Naive thymus-derived CD4-positive, alpha-beta T cell (primary cell): Measurements from ENCODE around the gene NCEH1. TPM values are rescaled to one million over a fixed set of nuclear protein-coding genes. Genes with fewer than 3 reads are reported as not detected.

Experiments used
- ATAC-seq: fragments of 150-1000 bp; cut with Tn5 transposase; 2 replicates; pipeline ENCODE4 v1.10.0; 2021; ENCODE audit warnings: mild to moderate bottlenecking, moderate library complexity
- CTCF ChIA-PET: fragments of 350-600 bp; sonication (Branson Sonifier 250); formaldehyde crosslinking; loops from one replicate; lab custom pipeline; 2021; ENCODE audit warnings: antibody characterized with exemption; lab: Charles Lee
- POLR2A ChIA-PET: fragments of 350-600 bp; sonication (Branson Sonifier 250); formaldehyde crosslinking; loops from one replicate; lab custom pipeline; 2021; ENCODE audit warnings: antibody characterized with exemption, inconsistent platforms; lab: Charles Lee
- DNase-seq, 9 donors: peaks; one replicate each; pipeline versions ENCODE4 v3.0.0 to v3.0.0-alpha.2; 2020 to 2022; ENCODE audit warnings: mixed read lengths in 1 of 9
- H3K27ac ChIP-seq: one replicate; pipeline ENCODE4 v1.7.0; 2013; ENCODE audit warnings: mild to moderate bottlenecking, low read depth, low read length, moderate library complexity
- H3K27me3 ChIP-seq, 2 donors: one replicate each; pipeline ENCODE4 v1.7.0; 2013; ENCODE audit warnings: low read length in 2 of 2, mild to moderate bottlenecking in 2 of 2, moderate library complexity in 2 of 2; ENCODE audit not compliant: control insufficient read depth in 2 of 2, insufficient read depth in 2 of 2
- H3K36me3 ChIP-seq, 3 experiments: 1 replicate in 2 of 3; 2 replicates in 1 of 3; pipeline ENCODE4 v1.7.0; 2013; ENCODE audit warnings: low read length in 3 of 3, mild to moderate bottlenecking in 3 of 3, moderate library complexity in 1 of 3; ENCODE audit not compliant: insufficient read depth in 3 of 3, control insufficient read depth in 2 of 3
- H3K4me1 ChIP-seq, 2 donors: one replicate each; pipeline ENCODE4 v1.7.0; 2013; ENCODE audit warnings: low read length in 2 of 2, mild to moderate bottlenecking in 2 of 2, moderate library complexity in 1 of 2; ENCODE audit not compliant: control insufficient read depth in 2 of 2, insufficient read depth in 2 of 2
- H3K4me3 ChIP-seq: 2 replicates; pipeline ENCODE4 v1.7.0; 2013; ENCODE audit warnings: mild to moderate bottlenecking, low read length
- H3K9me3 ChIP-seq, 3 experiments: 1 replicate in 2 of 3; 2 replicates in 1 of 3; pipeline ENCODE4 v1.7.0; 2013; ENCODE audit warnings: low read length in 3 of 3; ENCODE audit not compliant: control insufficient read depth in 2 of 3
- H3K27ac Mint-ChIP-seq, 9 donors: one replicate each; pipeline ENCODE4 v1.8.0; 2020 to 2022; ENCODE audit warnings: mixed read lengths in 9 of 9, mild to moderate bottlenecking in 8 of 9, moderate library complexity in 5 of 9, inconsistent platforms in 2 of 9
- H3K27me3 Mint-ChIP-seq, 5 donors: one replicate each; pipeline ENCODE4 v1.8.0; 2021 to 2022; ENCODE audit warnings: mixed read lengths in 5 of 5, mild to moderate bottlenecking in 1 of 5
- H3K36me3 Mint-ChIP-seq, 5 donors: one replicate each; pipeline ENCODE4 v1.8.0; 2020 to 2022; ENCODE audit warnings: mixed read lengths in 5 of 5, mild to moderate bottlenecking in 3 of 5, inconsistent platforms in 1 of 5
- H3K4me1 Mint-ChIP-seq, 7 donors: one replicate each; pipeline ENCODE4 v1.8.0; 2020 to 2022; ENCODE audit warnings: mixed read lengths in 7 of 7, mild to moderate bottlenecking in 3 of 7, inconsistent platforms in 1 of 7
- H3K4me3 Mint-ChIP-seq, 10 donors: one replicate each; pipeline ENCODE4 v1.8.0; 2020 to 2022; ENCODE audit warnings: mild to moderate bottlenecking in 10 of 10, mixed read lengths in 10 of 10, moderate library complexity in 6 of 10, inconsistent platforms in 2 of 10
- H3K9me3 Mint-ChIP-seq, 11 donors: one replicate each; pipeline ENCODE4 v1.8.0; 2020 to 2022; ENCODE audit warnings: mixed read lengths in 11 of 11, mild to moderate bottlenecking in 4 of 11, inconsistent platforms in 1 of 11, moderate library complexity in 1 of 11
- intact Hi-C, 2 donors: fragments of 100-400 bp; cut with micrococcal nuclease; formaldehyde crosslinking; loops; one replicate each; pipeline ENCODE4 v1.15.1; 2023
- polyA plus RNA-seq, 2 donors: library from polyadenylated mRNA; unstranded; fragments of 300-500 nt; fragmentation: Illumina TruSeq; gene quantifications; one replicate each; pipeline ENCODE4 v1.2.3, GENCODE V29; 2021
- total RNA-seq, 6 experiments: library from RNA in 5 of 6; stranded (reverse) in 5 of 6; gene quantifications; 1 replicate in 5 of 6; 2 replicates in 1 of 6; pipeline ENCODE4 v1.2.3 and lab custom pipeline; 2021 to 2026

Gene NCEH1
- total and polyA plus RNA-seq, 7 experiments from 2014 or later, result 1.2 to 8.9 (median 3.5) TPM

DNA sequence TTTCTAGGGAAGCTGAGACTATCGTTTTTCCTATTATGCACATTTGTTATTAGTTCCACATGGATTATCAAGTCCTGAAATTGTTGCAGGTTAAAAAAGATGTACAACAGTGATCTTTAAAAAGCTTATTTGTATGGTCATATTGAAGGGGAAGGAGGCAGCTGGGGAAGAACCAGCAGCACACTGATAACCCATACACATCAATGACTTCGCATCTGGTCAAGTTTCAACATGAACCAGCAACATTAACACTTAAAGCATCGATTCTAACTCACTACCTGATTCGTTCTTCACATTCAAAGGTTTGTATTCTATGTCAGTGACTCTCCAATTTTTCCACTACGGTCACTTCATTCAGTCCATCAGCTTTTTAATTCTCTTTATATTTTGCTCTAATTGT is 56.4 kb downstream of the NCEH1 start:
- H3K9me3 Mint-ChIP-seq, result no peaks in the 10 kb centered on the region
- ATAC-seq (no peak), DNase-seq (no peak)
- H3K4me1 ChIP-seq, result no peaks in the 10 kb centered on the region
- CTCF ChIA-PET, result no interaction called here
- intact Hi-C loops, result no loop called here
- H3K27me3 Mint-ChIP-seq, result no peaks in the 10 kb centered on the region
- no peaks in the 10 kb centered on the region for H3K27me3 ChIP-seq
- POLR2A ChIA-PET, result no interaction called here
- H3K27ac ChIP-seq, result no peak overlapping the region
- no peaks in the 10 kb centered on the region for H3K36me3 ChIP-seq
- no peak overlapping the region for H3K4me3 ChIP-seq
- H3K4me3 Mint-ChIP-seq, result no peak overlapping the region
- H3K9me3 ChIP-seq, result no peaks in the 10 kb centered on the region
- peaks cover 0 to 7% (median 0%) of the 10 kb centered on the region in 7 donors for H3K4me1 Mint-ChIP-seq
- H3K27ac Mint-ChIP-seq, result no peak overlapping the region
- no peaks in the 10 kb centered on the region for H3K36me3 Mint-ChIP-seq

DNA sequence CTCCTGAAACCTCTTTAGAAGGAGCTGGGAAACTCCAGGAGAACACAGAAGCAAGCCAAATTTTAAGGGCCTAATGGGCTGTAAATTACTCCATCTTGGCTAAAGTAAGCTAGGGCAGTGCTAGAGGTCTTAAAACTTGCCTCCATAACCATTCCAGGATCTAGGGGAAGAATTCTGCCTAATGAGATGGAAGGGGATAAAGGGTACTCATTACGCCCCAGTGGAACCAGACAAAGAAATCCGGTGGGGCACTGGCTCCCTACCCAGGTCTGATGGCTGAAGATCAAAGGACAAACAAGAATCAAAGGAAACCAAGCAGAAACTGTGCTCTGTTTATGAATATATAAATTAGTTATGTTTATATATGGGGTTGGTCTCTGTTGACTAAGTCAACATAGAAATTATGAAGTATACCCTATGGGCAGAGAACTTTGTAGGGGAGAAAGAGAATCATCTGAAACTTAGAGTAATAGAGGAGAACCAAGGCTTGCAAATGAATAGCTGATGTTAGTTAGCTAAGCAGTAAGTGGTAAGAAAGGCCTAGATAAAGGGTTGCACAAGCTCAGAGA is 57.8 kb downstream of the NCEH1 start:
- no peak overlapping the region for H3K4me3 ChIP-seq
- no peaks in the 10 kb centered on the region for H3K4me1 ChIP-seq
- no peaks in the 10 kb centered on the region for H3K9me3 ChIP-seq
- Mint-ChIP-seq H3K4me1 (peaks cover 0 to 3% (median 0%) of the 10 kb centered on the region in 7 donors), H3K9me3 (no peaks in the 10 kb centered on the region), H3K27ac (no peak overlapping the region), H3K36me3 (peaks cover 0 to under 1% (median 0%) of the 10 kb centered on the region in 5 donors), H3K4me3 (no peak overlapping the region), H3K27me3 (no peaks in the 10 kb centered on the region)
- no peak for ATAC-seq
- intact Hi-C loops, result no loop called here
- no peak overlapping the region for H3K27ac ChIP-seq
- H3K36me3 ChIP-seq, result no peaks in the 10 kb centered on the region
- POLR2A ChIA-PET, result no interaction called here
- no peaks in the 10 kb centered on the region for H3K27me3 ChIP-seq
- DNase-seq, result no peak
- CTCF ChIA-PET, result interaction anchor here (1.1 to 1.2 kb wide), 2 partner anchors 20 to 30 kb away, joined by 3 read pairs; no protein-coding TSS in a partner anchor

DNA sequence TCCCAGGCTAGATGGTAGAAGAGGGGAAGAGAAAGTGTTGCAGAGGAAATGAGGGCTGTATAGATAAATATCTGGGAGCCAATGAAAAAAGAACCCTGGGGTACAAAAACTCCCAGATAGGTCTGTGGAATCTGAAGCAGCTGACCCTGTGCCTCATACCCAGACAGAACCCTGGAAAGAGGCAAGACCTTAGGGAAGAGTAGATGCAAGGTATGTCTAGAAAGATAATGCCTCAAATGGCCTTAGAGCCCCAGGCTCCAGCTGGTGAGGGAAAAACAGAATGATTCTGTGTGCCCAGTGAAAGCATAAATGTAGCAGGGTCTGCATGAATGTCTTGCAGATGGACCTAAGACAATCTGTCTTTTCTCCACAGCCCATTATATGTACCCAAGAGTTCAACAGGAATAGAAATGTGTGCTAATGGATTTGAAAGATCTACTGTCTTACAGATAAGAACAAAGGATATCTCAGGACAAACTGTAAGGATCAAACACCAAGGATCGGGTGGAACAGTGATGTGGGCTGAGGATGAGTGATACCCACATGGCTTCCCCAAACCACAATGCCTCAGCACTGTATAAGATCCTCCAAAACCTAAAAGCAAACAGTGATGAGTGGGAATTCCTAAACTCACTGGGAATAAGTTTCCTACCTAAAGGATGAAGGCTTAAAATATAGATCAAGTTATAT is 58.8 kb downstream of the NCEH1 start:
- Histone ChIP-seq H3K27ac (no peak overlapping the region), H3K36me3 (no peaks in the 10 kb centered on the region), H3K27me3 (no peaks in the 10 kb centered on the region), H3K4me1 (no peaks in the 10 kb centered on the region), H3K9me3 (no peaks in the 10 kb centered on the region), H3K4me3 (no peak overlapping the region)
- H3K9me3 Mint-ChIP-seq, result no peaks in the 10 kb centered on the region
- H3K4me3 Mint-ChIP-seq, result no peak overlapping the region
- CTCF ChIA-PET, result no interaction called here
- DNase-seq (no peak), ATAC-seq (no peak)
- H3K36me3 Mint-ChIP-seq, result peaks cover 0 to 6% (median 0%) of the 10 kb centered on the region in 5 donors
- no peak overlapping the region for H3K27ac Mint-ChIP-seq
- peaks cover 0 to 3% (median 0%) of the 10 kb centered on the region in 7 donors for H3K4me1 Mint-ChIP-seq
- POLR2A ChIA-PET, result no interaction called here
- H3K27me3 Mint-ChIP-seq, result no peaks in the 10 kb centered on the region
- intact Hi-C loops, result no loop called here

DNA sequence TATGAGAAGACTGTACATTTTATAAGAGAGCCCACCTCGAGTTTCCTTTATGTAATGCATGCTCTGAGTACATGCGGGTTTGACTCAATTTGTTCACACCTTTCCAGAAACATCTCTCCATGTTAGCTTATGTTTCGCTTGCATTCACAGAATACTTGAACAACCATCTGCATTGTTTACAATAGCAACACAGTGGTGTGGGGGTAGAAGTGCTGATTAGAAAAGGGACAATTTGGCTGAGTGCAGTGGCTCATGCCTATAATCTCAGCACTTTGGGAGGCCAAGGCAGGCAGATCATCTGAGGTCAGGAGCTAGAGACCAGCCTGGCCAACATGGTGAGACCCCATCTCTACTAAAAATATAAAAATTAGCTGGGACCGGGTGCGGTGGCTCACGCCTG is 60.9 kb downstream of the NCEH1 start:
- Histone ChIP-seq H3K9me3 (no peaks in the 10 kb centered on the region), H3K4me3 (no peak overlapping the region), H3K36me3 (no peaks in the 10 kb centered on the region), H3K27ac (no peak overlapping the region), H3K27me3 (no peaks in the 10 kb centered on the region), H3K4me1 (no peaks in the 10 kb centered on the region)
- CTCF ChIA-PET, result no interaction called here
- no peak overlapping the region for H3K27ac Mint-ChIP-seq
- peaks cover 0 to 3% (median 0%) of the 10 kb centered on the region in 7 donors for H3K4me1 Mint-ChIP-seq
- no peak overlapping the region for H3K4me3 Mint-ChIP-seq
- H3K36me3 Mint-ChIP-seq, result peaks cover 0 to 9% (median 0%) of the 10 kb centered on the region in 5 donors
- H3K9me3 Mint-ChIP-seq, result no peaks in the 10 kb centered on the region
- ATAC-seq (no peak), DNase-seq (no peak)
- H3K27me3 Mint-ChIP-seq, result no peaks in the 10 kb centered on the region
- POLR2A ChIA-PET, result no interaction called here
- intact Hi-C loops, result no loop called here

DNA sequence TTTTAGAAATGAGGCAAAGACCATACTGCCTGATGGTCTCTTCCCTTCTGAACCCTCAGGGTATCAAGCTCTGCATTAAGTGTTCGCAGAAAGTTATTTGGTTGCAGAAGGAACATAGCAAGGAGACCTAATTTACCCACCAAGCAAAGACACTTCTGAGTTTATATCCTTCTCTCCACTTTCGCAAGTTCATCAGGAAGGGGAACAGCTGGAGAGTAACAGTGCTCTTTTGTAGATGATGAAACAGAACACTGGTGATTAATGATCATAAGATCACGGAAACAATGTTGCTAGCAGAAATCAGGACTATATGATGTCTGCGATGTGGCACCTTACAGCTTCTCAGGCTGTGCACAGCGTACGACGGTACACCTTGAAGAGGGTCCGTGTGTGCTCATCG is 62.1 kb downstream of the NCEH1 start:
- H3K27ac Mint-ChIP-seq, result no peak overlapping the region
- peaks cover 0 to 3% (median 0%) of the 10 kb centered on the region in 7 donors for H3K4me1 Mint-ChIP-seq
- H3K27me3 Mint-ChIP-seq, result no peaks in the 10 kb centered on the region
- no peak overlapping the region for H3K27ac ChIP-seq
- peak; percentile 61 for ATAC-seq
- H3K36me3 Mint-ChIP-seq, result peaks cover 0 to 16% (median 0%) of the 10 kb centered on the region in 5 donors
- CTCF ChIA-PET, result no interaction called here
- no peak for DNase-seq
- POLR2A ChIA-PET, result no interaction called here
- no peaks in the 10 kb centered on the region for H3K36me3 ChIP-seq
- H3K4me3 Mint-ChIP-seq, result no peak overlapping the region
- no peaks in the 10 kb centered on the region for H3K27me3 ChIP-seq
- no peak overlapping the region for H3K4me3 ChIP-seq
- H3K9me3 Mint-ChIP-seq, result no peaks in the 10 kb centered on the region
- intact Hi-C loops, result no loop called here
- no peaks in the 10 kb centered on the region for H3K4me1 ChIP-seq
- no peaks in the 10 kb centered on the region for H3K9me3 ChIP-seq

DNA sequence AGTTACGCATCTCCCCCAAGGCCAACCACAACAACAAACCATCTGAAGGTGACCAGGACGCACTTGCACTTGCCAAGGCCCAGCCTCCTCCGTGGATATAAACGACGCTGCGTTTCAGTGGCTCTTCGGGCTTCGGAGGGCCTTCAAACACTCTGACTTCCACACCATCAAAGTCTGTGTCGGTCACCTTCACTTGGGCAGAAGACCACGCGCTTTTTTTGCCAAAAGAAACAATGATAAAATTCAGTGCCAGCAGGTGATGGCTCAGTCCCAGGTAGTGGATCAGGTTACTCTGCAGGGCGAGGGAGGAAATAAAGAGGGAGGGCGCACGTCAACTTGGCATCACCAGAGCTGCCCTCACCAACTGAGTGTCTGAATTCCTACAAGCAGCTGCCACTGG is 63.0 kb downstream of the NCEH1 start:
- no peaks in the 10 kb centered on the region for H3K9me3 Mint-ChIP-seq
- ATAC-seq (no peak), DNase-seq (no peak)
- Histone ChIP-seq H3K4me3 (no peak overlapping the region), H3K36me3 (no peaks in the 10 kb centered on the region), H3K9me3 (no peaks in the 10 kb centered on the region), H3K27me3 (no peaks in the 10 kb centered on the region), H3K27ac (no peak overlapping the region), H3K4me1 (no peaks in the 10 kb centered on the region)
- POLR2A ChIA-PET, result no interaction called here
- no peaks in the 10 kb centered on the region for H3K27me3 Mint-ChIP-seq
- no peak overlapping the region for H3K27ac Mint-ChIP-seq
- intact Hi-C loops, result no loop called here
- H3K36me3 Mint-ChIP-seq, result peaks cover 0 to 23% (median 4%) of the 10 kb centered on the region in 5 donors
- CTCF ChIA-PET, result no interaction called here
- H3K4me3 Mint-ChIP-seq, result no peak overlapping the region
- peaks cover 0 to 3% (median 0%) of the 10 kb centered on the region in 7 donors for H3K4me1 Mint-ChIP-seq

DNA sequence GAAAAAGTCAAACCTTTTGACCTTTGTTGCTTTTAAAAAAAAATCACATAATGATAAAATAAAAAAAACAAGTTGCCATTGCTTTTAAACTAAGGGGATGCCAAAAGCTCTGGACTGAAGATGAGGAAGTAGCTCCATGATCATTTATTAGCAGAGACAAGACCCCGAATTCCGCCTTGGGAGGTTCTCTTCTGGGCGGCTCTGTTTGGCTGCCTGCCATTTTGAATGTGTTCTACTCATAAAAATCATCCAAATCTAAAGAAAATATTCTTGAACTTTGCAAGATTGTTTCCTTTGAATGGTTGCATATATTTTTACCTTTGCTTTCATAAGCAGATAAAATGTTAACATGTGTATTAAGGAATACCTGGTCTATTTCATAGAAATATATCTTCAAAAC is 63.8 kb downstream of the NCEH1 start:
- Mint-ChIP-seq H3K36me3 (peaks cover 0 to 27% (median 8%) of the 10 kb centered on the region in 5 donors), H3K4me3 (no peak overlapping the region), H3K4me1 (peaks cover 0 to 3% (median 0%) of the 10 kb centered on the region in 7 donors), H3K27ac (no peak overlapping the region), H3K27me3 (no peaks in the 10 kb centered on the region), H3K9me3 (no peaks in the 10 kb centered on the region)
- Histone ChIP-seq H3K27ac (no peak overlapping the region), H3K4me3 (no peak overlapping the region), H3K9me3 (no peaks in the 10 kb centered on the region), H3K36me3 (no peaks in the 10 kb centered on the region), H3K27me3 (no peaks in the 10 kb centered on the region), H3K4me1 (no peaks in the 10 kb centered on the region)
- ChIA-PET POLR2A (no interaction called here), CTCF (no interaction called here)
- no peak for DNase-seq
- intact Hi-C loops, result no loop called here
- no peak for ATAC-seq
